ENCODE data around the gene CCDC182.

The CCDC182 gene

DNA sequence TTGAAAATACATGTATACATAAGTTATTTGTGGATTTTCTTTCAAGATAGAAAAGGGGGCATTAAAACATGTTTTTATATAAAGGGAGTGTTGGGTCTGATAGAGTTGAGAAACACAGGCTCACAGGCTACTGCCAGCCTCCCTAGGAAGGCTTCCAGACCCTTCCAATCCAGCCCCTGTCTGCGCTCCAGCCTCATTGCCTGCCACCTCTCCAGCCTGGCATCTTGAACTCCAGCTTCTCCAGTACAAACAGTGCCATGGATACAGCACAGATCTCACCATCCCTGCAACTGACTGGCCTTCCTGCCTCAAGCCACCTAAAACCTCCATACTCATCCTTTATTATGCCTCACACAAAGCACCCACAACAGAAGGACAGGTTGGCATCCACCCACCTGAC, 40.7 kb downstream of the CCDC182 start:
- in situ Hi-C loops (cut with MboI; ENCODE audit: low sequenced_read_pairs) = no loop called here

GRCh38 chr17:57703273-57703672, 41.8 kb downstream of the CCDC182 start:
- in situ Hi-C loops (cut with MboI; ENCODE audit: low sequenced_read_pairs) = no loop called here

GRCh38 chr17:57701124-57701523, 44.0 kb downstream of the CCDC182 start:
- in situ Hi-C loops (cut with MboI; ENCODE audit: low sequenced_read_pairs) = no loop called here

DNA sequence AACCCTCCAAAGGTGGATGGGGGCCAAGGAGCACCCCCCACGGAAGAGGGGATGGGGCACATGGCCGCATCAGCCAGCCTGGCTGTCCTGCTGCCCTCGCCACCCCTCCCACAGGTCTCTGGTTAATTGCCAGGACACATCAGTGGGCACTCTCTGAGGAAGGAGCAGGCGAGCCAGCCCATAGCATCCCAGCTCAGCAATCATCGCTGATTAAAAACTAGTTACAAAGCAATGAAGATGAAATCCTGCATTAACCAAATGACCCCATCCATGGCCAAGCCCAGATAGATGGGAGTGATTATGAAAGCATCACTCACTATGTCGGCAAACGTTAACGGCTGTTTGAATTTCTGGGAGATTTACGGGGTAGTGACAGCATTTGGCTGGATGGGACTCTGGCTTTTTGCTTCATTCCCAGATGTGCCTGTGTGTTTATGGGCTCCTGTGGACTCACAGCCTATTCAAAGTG, 45.3 kb downstream of the CCDC182 start:
- in situ Hi-C loops (cut with MboI; ENCODE audit: low sequenced_read_pairs) = no loop called here

DNA sequence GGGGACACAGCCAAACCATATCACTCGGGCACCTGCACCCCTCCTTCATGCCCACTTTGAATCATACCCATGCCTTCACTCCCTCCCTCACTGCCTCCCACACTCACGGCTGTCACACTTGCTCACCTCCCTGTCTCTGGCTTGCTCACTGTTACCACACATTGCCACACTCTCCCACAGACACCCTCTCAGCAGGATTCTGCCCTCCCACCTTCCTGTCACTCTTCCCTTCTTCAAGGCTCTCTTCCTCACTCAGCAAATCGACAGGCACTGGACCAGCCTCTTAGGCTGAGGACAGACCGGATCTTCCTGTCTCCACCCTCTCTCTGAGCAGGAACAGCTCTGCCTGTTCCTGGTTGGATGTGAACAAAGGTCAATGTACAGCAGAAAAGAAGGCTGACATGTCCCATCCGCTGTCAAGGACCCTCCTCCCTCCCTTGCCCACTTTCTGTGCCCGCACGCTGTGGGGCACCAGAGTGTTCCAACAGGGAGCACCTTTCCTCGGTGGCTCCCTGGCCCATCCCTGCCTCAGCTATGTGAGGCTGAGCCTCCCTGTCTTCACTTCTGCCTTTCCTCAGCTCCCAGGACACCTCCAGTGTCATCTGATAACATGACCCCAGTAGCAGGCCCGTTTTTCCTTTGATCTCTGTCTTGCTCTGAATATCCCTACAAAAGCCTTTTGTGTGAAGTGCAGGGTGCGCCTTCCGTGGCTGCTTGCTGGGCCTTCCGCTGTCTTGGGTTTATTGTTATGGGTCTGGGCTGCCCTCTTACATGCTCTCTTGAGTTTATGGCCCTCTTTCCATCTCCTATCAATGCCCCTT, 47.0 kb downstream of the CCDC182 start:
- in situ Hi-C loops (cut with MboI; ENCODE audit: low sequenced_read_pairs) = no loop called here

GRCh38 chr17:57697197-57697596, 47.9 kb downstream of the CCDC182 start:
- in situ Hi-C loops (cut with MboI; ENCODE audit: low sequenced_read_pairs) = no loop called here

GRCh38 chr17:57696050-57696449, 49.0 kb downstream of the CCDC182 start:
- in situ Hi-C loops (cut with MboI; ENCODE audit: low sequenced_read_pairs) = no loop called here

All from HL-60/S4 treated with phorbol 12-myristate 13-acetate at 8.2 ng/mL for 4 days and 3 days (cell line).